H4 (cell line): ENCODE measurements around the gene USP6NL. TPM values are rescaled to one million over a fixed set of nuclear protein-coding genes. Genes with fewer than 3 reads are reported as not detected.
"Not testable (repeated sequence)": the region's sequence is repeated elsewhere in the genome, so short reads cannot be mapped to it uniquely, and the experiment has no call there.

Experiments used
- DNase-seq: peaks from one replicate; pipeline ENCODE4 v3.0.0-alpha.2; 2015; ENCODE audit warnings: low spot score
- total RNA-seq: library from RNA; depleted of rRNA; stranded (reverse); fragments of >200 nt; shearing (Covaris generic); gene quantifications from 2 replicates; pipeline ENCODE4 v1.2.3, GENCODE V29; 2014

Gene USP6NL
- total RNA-seq, 1 experiment from 2014 or later: 9.6 TPM

GRCh38 chr10:11517150-11517549 is 94.3 kb downstream of the USP6NL start:
- DNase-seq: no peak

GRCh38 chr10:11516431-11516746 is 95.1 kb downstream of the USP6NL start:
- no peak for DNase-seq

- DNase-seq: peak; percentile 45
Observed at GRCh38 chr10:11515596-11516430, 95.6 kb downstream of the USP6NL start.

- no peak for DNase-seq
Observed at GRCh38 chr10:11513727-11514126, 97.7 kb downstream of the USP6NL start.

- no peak for DNase-seq
Observed at GRCh38 chr10:11512596-11512995, 98.9 kb downstream of the USP6NL start.

- no peak for DNase-seq
Observed at GRCh38 chr10:11511321-11511720, 100.1 kb downstream of the USP6NL start.

- no peak for DNase-seq
Observed at GRCh38 chr10:11510736-11511135, 100.7 kb downstream of the USP6NL start.

GRCh38 chr10:11510281-11510680 is 101.2 kb downstream of the USP6NL start:
- DNase-seq: no peak

GRCh38 chr10:11509036-11509435 is 102.4 kb downstream of the USP6NL start:
- no peak for DNase-seq

- DNase-seq: no peak
Observed at GRCh38 chr10:11506247-11506789, 105.1 kb downstream of the USP6NL start.

GRCh38 chr10:11505639-11506038 is 105.8 kb downstream of the USP6NL start:
- no peak for DNase-seq

GRCh38 chr10:11504566-11505285 is 106.7 kb downstream of the USP6NL start:
- DNase-seq: no peak

- DNase-seq: no peak
Observed at GRCh38 chr10:11501600-11501999, 109.8 kb downstream of the USP6NL start.

- DNase-seq: no peak
Observed at GRCh38 chr10:11499425-11500071, 111.9 kb downstream of the USP6NL start.

GRCh38 chr10:11498399-11498798 is 113.1 kb downstream of the USP6NL start:
- DNase-seq: no peak

GRCh38 chr10:11494923-11495322 is 116.5 kb downstream of the USP6NL start:
- DNase-seq: not testable (repeated sequence)

GRCh38 chr10:11493646-11494045 is 117.8 kb downstream of the USP6NL start:
- DNase-seq: no peak

- DNase-seq: no peak
Observed at GRCh38 chr10:11491087-11491486, 120.4 kb downstream of the USP6NL start.

- no peak for DNase-seq
Observed at GRCh38 chr10:11489591-11489990, 121.9 kb downstream of the USP6NL start.

GRCh38 chr10:11488126-11488525 is 123.3 kb downstream of the USP6NL start:
- no peak for DNase-seq

GRCh38 chr10:11483201-11484148 is 128.0 kb downstream of the USP6NL start:
- no peak for DNase-seq
